HG03103 (cell line): Measurements from ENCODE around the gene ZNF143.
"Not testable (repeated sequence)": the region's sequence is repeated elsewhere in the genome, so short reads cannot be mapped to it uniquely, and the experiment has no call there.

Experiments
- ATAC-seq: cut with Tn5 transposase; IDR thresholded peaks from one replicate; pipeline ENCODE4 v1.9.1; 2021; ENCODE audit warnings: low read depth; ENCODE audit not compliant: unreplicated experiment

Gene ZNF143

GRCh38 chr11:9495803-9496514 is 35.1 kb downstream of the ZNF143 start:
- no peak for ATAC-seq

DNA sequence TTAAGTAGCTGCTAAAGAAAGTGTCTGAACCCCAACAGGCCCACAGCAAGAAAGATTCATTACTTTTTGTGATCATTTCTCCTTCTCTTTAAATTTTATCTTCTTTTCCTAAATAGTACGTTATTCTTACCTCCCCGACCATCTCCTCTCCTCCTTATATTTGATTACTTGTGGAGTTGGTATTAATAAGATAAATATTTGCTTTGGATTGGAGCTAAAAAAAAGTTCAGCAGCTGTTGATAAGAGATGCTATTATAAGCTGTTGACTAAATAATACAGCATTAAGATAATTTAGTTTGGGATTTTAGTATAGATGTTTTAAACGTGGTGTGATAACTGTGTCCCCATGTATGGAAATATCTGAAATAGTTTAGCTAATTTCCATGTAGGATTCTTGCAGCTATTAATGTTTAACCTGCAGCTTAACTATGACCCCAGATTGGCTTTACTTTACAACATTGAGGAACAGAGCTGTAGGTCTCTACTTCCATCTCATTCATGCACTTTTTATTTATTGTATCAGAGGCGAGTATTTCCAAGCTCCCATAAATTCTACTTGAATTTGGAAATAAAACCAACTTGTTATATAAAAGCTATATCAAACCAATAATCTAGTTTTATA is 37.8 kb downstream of the ZNF143 start:
- ATAC-seq: no peak

DNA sequence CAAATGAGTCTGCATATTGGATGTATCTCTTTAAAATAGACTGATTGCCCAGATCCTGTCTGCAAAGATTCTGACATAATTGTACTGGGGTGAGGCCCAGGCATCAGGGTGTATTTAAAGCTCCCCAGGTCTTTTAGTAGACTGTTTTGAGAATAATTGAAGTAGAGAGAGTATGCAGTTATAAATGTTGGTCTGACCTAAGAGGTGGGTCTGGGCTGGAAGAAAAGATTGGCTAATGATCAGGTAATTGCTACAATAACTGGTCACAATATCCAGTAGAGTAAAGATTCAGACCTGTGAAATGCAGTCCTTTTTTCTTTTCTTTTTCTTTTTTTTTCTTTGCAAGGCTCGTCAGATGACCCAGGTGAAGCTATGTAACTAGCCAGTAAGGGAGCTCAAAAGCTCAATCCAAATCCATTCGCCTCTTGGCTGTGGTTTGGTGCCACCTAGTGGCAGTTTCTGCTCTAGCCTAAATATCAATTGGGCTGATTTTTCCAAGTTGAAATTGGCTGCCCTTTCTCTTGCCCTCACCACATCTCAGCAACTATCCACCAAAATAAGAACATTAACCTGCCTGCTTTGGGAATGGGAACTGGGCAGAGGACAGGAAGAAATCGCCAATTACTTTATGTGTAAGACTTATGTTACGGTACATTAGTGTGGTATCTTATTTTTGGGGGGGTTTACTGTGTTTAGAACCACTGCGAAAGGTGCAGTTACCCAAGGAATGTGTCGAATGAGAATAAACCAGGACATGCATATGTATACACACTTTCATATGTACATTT is 45.9 kb downstream of the ZNF143 start:
- ATAC-seq: no peak

DNA sequence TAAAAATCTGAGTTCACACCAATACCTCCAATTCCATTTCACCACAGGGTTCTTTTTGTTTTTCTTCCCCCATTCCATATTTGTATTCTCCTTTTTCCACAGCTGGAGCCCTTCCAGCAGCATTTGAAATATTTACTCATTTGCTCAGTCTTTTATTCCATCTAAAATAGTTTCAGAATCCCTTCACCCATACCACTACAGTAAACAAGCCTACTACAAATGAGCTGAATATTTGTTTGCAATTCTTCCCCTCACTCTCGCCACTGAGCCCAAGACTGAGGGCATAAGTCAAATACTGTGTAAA is 46.4 kb downstream of the ZNF143 start:
- ATAC-seq: no peak

DNA sequence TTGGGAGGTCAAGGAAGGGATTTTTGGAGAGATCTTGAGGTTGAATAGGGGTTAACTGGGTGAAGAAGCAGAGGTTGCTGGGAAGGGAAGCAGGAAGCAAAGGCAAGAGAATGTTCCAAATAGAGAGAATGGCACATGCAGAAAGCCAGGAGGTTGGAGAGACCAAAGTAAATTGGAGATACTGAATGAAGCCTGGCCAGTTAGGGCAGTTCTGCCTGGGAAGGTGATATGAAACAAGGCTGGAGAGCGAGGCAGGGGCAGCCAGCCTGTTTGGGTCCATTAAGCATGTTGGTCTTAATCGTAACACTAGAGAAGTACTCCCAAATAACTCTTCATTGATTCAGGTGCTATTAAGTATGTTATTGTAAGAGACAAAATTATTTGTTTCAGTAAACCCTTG is 48.2 kb downstream of the ZNF143 start:
- ATAC-seq: no peak

GRCh38 chr11:9512370-9513019 is 51.7 kb downstream of the ZNF143 start:
- no peak for ATAC-seq

GRCh38 chr11:9514576-9514975 is 53.8 kb downstream of the ZNF143 start:
- not testable (repeated sequence) for ATAC-seq

DNA sequence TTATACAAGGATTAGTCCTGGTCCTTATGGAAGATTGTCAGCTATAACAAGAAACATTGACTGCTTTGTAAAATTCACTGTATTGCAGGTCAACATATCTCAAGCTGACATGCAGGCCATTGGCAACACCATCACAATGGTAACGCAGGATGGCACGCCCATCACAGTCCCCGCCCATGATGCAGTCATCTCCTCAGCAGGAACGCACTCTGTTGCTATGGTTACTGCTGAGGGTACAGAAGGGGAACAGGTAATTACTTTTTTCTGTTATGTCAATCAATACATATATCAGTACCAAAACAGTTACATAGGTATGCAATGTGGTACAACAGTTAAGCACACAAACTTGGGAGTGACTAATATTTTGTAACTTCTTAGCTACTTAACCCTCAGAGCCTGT is 55.3 kb downstream of the ZNF143 start:
- ATAC-seq: no peak

GRCh38 chr11:9518835-9519410 is 58.1 kb downstream of the ZNF143 start:
- ATAC-seq: no peak

- no peak for ATAC-seq
Observed at GRCh38 chr11:9524001-9524400, 63.2 kb downstream of the ZNF143 start.

GRCh38 chr11:9525116-9525515 is 64.3 kb downstream of the ZNF143 start:
- ATAC-seq: no peak

GRCh38 chr11:9527481-9528135 is 66.8 kb downstream of the ZNF143 start:
- ATAC-seq: no peak

GRCh38 chr11:9528136-9528501 is 67.3 kb downstream of the ZNF143 start:
- no peak for ATAC-seq

DNA sequence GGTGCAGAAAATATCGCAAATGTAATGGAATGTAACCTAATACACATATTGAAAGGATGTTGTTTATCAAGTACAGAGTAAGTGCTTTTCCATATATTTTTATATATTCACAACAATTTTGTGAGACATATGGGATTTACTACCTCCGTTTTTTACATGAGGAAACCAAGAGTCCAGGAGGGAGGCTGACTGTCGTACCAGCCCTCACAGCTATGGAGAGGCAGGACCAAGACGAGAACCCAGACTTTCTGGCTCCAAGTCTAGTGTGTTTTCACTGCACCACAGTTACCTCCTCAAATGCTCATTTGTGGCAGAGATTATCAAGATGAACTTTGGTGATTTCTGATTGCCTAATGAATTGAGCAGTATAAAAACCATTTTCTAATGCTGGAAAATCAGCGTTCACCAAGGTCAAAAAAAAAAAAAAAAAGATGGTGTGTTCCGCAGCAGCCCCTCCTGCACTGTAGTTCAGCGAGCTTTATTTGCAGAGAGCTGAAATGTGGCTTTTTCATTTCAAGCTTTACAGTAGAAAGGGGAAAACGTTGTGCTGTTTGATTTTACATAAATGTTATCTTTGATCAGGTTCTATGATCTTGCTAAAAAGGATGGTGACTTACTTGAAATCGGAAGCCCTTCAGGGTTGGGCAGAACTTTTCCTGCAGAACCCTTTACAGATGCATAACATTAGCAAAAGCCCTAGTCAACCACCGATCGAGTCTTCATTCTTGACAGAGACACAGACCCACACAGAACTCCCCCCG is 67.9 kb downstream of the ZNF143 start:
- ATAC-seq: no peak

DNA sequence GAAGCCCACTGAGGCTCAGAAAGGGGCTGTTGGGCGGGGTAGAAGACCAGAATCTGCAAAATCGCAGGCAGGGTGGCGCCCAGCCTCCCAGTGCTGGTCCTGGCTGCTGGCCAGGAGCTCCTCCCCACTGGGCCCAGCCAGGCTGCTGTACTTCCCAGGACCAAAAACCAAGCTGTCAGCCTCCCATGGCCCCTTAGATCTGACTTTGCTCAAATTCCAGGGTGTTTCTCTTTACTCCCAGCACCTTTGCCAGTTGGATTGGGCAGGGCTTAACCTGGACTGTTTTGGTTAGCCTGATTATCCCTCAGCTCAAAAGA is 68.5 kb downstream of the ZNF143 start:
- no peak for ATAC-seq

- ATAC-seq: no peak
Observed at GRCh38 chr11:9530020-9530621, 69.3 kb downstream of the ZNF143 start.

DNA sequence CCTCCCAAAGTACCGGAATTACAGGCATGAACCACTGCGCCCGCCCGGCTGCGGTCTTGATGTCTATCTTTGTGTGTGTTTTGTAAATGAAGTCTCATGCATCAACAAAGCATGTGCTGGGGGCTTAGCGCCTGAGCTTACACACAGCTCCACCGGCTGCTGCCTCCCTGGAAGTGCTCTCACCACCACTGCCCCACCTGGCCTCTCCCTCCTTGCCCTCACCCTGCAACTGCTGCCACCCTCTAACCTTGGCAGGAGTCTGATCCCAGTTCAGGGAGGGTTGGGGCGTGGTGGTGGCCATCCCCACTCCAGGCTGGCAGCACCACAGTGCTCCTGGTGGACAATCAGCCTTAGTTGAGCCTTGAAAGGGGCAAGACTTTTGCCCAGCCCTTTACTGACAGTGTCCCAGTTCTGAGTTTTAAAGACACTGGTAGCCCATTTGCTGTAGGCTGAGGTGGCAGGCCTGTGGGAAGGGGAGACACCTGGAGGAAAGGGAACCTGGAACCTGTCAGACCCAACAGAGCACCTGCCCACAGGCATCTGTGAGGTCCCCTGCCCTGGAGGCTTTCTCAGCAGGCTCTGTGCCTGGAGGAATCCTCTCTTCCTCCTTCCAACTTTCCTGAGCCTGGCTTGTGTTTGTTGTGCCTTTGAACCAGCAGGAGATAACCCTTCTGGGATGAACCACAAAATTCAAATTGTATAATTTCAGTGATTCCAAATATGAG is 70.3 kb downstream of the ZNF143 start:
- no peak for ATAC-seq

DNA sequence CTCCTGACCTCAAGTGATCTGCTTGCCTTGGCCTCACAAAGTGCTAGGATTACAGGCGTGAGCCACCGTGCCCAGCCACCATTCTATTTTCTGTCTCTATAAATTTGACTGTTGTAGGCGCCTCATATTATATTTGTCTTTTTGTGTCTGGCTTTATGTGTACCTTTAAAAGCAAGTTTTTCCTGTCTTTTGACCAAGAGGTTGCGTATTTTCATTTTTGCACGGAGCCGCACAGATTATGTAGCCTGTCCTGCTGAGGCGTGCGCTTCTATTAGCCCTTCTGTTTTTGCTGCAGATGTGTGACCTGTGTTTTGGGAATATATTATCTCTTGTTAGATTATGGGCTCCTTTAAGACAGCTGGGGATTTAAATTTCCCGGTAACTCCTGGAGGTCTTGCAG is 72.2 kb downstream of the ZNF143 start:
- ATAC-seq: no peak
